ENCODE measurements around the gene TOX2. TPM values are rescaled to one million over a fixed set of nuclear protein-coding genes. Genes with fewer than 3 reads are reported as not detected.

TOX2 gene
- polyA plus RNA-seq, 3 donors, result 2.7 to 3.3 (median 3.2) TPM

DNA sequence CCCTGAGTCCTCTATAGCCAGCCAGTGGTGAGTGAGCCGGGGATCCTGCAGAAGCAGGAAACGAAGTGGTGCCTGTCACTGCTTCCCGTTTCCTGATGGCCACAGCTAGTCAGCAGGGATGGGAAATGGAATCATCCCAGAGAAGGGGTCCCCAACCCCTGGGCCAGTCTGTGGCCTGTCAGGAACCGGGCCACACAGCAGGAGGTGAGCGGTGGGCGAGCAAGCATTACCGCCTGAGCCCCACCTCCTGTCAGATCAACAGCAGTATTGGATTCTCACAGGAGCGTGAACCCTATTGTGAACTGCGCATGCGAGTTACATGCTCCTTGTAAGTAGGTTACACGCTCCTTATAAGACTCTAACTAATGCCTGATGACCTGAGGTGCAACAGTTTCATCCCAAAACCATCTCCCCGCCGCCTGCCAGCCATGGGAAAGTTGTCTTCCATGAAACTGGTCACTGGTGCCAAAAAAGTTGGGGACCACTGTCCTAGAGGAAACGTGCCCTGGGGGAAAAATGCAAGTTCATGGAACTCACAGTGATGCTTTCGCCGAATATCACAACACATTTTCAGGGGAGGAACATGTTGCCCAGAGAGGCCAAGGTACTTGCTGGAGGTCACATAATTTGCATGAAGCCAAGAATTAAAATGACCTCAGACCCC lies 158.5 kb downstream of the TOX2 start:
- DNase-seq (ENCODE audit: low read depth in 3 of 3, low spot score in 2 of 3), result no peak

DNA sequence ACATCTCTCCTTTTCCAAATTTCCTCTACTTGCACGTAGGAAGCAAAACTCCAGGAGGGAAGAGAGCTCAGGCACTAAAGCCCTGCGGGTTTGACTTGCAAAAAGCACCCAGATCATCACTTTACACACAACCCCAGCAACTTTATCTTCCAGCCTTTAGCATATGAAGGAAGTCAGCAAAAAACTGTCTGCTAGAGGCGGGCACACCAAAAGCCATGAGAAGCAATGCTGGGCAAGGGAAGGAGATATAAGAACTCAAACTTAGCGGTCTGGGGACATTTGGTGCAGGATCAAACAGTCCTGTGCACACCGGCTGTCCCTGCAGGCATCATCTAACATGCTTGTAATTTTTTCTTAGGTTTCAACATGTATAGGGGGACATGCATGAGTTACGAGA lies 159.0 kb downstream of the TOX2 start:
- no peak for DNase-seq (ENCODE audit: low read depth in 3 of 3, low spot score in 2 of 3)

DNA sequence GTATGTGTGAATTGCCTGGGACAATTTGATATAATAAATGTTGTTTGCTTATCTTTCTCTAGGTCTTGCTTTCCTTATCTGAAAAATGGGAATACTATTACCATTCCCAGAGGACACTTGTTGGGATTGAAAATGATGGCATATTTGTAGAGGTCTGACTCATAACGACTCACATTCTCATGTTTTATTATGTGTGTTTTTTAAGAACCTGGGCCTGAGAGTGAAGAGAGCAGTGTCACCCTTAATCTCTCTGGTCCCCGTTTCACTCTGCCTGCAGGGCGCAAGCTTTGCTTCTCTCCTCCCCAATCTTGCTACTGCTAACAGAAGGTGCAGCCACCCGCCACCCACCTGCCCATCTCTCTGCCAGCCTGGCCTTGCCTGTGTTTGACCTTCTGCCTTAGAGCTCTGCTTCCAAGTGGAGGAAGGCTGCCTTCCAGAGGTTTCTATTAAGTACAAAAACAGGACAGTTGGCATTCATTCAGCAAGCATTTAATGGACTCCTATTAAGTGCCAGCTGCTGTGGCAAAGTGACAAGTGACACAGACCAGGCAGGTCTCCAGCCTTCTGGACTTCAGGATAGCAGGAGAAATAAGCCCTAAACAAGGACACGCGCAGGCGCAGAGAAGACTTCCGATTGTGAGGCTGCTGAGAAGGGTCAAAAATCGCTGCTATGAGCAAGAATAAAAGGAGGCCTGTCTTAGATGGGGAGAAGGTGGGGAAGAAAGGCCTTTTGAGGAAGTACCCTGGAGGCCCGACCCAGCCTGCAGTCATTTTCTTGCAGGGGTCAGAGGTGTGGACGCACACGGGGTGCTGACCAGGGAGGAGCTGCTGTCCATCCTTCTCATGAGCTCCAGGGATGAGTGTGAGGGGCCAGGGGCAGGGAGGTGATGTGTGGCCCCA lies 159.8 kb downstream of the TOX2 start:
- DNase-seq (ENCODE audit: low read depth in 3 of 3, low spot score in 2 of 3), result no peak

DNA sequence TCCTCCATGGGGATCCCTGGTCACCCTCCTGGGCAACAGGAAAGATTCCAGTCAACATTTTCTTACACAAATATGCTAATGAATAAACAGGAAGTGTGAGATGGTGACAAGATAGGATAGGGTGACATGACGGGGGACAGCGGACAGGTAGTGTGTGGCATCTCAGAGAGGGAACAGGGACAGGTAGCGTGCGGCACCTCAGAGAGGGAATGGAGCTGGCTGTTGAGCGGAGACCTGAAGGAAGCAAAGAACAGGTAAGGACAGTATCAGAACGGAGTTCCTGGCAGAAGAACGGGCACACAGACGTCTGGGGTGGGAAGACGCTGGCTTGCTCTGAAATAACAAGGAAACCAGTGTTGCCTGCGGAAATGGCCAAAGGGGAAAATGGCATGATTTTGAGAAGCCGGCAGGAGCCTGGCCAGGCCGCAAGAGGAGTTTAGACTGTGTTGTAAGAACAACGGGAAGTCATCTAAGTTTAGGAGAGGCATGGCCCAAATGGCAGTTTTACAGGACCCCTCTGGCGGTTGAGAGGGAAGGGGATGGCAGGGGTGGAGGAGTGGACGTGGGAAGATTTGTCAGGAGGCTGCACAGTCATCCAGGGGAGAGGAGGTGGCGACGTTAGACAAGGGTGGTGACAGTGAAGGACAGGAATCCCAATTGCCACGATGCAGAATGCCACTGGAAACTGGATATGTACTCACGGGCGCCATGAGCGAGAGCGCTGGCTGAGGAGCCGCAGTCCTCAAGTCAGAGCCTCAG lies 160.7 kb downstream of the TOX2 start:
- no peak for DNase-seq (ENCODE audit: low read depth in 3 of 3, low spot score in 2 of 3)

DNA sequence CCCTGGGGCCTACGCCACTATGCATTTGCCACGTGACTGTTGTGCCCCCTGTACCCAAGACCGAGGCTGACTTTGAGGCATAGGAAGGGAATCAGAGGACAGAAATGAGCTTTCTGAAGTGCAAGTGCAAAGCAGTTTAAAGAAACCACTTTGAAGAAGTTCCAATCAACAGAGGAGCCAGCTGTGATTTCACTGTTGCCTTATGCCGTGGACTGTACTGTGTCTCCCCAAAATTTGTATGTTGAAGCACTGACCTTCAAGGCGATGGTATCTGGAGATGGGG lies 161.2 kb downstream of the TOX2 start:
- no peak for DNase-seq (ENCODE audit: low read depth in 3 of 3, low spot score in 2 of 3)

DNA sequence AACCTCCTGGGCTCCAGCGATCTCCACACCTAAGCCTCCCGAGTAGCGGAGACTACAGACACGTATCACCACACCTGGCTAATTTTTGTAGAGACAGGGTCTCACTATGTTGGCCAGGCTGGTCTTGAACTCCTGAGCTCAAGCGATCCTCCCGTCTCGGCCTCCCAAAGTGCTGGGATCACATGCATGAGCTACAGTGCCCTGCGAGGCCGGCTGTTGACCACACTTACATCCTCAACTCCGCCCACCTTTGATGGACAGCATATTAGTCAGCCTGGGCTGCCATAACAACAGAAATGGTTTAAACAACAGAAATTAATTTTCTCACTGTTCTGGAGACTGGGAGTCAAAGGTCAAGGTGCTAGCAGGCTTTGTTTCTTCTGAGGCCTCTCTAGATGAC lies 164.6 kb downstream of the TOX2 start:
- no peak for DNase-seq (ENCODE audit: low read depth in 3 of 3, low spot score in 2 of 3)

DNA sequence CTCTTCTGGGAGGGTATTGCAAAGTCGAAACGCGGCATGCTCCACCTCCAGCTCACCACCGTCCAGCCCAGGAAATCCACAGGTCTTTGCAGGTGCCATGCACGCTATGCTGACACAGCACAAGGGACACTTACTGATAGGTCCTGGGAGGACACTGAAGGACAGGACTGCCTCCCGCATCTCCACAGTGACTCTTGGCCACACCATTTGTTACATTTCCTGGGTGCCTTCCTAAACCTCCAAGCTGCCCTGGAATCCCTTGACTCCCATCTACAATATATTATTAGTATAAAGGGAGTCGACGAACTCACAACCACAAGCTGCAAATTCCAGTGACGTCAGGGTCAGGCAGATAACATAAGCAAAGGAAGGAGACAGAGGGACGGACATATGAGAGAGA lies 165.4 kb downstream of the TOX2 start:
- DNase-seq (ENCODE audit: low read depth in 3 of 3, low spot score in 2 of 3), result no peak

DNA sequence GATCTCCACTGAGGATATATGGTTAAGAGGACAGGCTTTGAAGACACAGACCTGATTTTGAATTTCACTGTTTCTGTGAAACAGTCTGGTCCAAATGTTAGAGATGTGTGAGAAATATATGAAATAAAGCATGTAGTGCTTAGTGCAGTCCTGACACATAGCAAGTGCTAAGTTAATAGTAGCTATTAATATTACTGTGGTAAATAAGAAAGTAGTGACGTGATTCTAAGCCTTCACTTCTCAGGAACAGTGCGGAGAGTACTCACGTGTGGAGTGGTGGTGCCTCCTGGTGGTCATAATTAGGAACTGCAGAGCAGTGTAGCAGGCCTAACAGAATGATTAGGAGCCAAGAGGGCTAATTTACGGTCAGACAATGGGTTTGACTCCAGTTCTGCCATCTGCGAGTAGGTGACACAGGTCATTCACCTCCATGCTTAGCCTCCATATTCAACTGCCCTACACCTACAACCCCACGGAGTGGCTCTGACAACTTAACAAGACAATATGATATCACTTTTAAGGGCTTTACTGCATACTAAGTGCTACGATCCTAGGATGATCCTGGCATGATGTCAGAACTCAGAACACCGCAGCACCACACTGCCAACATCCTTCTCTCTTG lies 166.1 kb downstream of the TOX2 start:
- peak in 2 of 3 donors; percentile 48 to 56 for DNase-seq (ENCODE audit: low read depth in 3 of 3, low spot score in 2 of 3)

DNA sequence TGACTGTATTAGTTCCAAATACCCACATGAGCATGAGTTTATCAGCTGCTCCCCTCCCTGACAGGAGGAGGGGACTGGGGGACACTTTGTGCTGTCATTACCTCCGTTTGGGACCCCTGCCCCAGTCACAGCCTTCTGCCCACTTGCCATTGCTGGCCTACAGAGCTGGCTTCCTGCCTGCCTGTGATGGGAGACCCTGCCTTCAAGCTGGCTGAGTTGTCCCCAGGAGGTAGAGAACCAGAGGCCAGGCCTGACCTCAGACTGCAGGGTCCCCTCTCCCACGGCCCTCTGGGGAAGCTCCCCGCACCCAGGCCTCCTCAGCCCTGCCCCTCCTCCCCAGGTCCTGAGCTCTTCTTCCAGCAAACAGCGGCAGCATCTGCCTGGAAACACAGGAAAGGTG lies 166.8 kb downstream of the TOX2 start:
- no peak for DNase-seq (ENCODE audit: low read depth in 3 of 3, low spot score in 2 of 3)

DNA sequence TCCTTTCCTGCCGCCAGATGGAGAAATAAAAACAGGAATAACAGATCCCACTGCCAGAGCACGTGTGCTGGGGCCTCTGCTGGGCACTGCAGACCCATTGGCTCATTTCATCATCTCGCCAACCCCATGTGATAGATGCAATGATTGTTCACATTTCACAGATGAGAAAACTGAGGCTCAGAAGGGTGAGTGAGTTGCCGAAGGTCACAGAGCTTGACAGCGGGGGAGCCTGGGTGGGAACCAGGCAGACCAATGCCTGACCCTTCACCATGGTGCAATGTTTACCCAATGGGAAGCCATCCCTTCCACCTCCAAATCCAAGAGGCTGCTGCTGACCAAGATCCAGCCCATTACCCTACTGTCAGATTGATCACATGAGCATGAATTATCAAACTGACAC lies 167.2 kb downstream of the TOX2 start:
- no peak for DNase-seq (ENCODE audit: low read depth in 3 of 3, low spot score in 2 of 3)

DNA sequence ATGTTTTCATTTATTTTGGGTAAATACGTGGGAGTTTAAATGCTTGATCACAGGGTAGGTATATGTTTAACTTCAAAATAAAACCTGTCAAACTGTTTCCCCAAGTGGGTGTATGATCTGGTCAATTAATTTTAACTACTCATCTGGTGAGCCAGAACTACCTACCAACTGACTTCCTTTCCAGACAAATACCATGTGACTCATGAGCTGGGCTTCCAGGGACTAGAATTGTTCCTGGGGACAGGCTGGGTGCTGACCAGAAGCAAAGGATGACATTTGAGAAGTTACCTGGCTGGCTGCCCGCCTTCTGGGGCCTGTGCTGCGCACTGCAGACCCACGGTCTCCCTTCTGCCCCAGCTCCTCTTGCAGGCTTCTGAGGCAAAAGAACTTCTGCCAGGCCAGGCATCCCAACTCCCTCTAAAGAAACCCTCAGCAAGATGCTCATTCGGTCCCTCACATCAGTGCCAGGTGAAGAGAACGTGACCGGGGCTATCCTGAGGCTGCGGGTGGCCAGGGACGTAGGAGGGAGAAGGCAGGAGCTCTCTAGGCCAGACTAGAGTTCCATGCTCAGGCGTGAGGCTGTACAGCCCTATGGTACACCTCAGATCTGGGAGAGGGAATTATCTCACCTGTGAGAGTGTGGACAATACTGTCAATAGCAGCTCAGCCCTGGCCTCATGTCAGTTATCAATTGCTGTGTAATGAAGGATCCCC lies 168.7 kb downstream of the TOX2 start:
- no peak for DNase-seq (ENCODE audit: low read depth in 3 of 3, low spot score in 2 of 3)

DNA sequence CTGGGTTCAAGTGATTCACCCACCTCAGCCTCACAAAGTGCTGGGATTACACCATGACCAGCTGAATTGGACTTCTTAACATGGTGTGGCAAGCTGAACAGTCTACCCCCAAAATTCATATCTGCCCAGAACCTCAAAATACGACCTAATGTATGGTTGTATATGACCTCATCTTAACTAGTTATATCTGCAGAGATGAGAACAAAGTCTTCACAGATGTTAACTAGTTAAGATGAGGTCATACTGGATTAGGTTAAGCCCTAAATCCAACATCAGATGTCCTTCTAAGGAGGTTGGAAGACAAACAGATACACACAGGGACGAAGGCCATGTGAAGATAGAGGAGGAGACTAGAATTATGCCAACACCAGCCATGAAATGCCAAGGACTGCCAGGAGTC lies 169.8 kb downstream of the TOX2 start:
- no peak for DNase-seq (ENCODE audit: low read depth in 3 of 3, low spot score in 2 of 3)

DNA sequence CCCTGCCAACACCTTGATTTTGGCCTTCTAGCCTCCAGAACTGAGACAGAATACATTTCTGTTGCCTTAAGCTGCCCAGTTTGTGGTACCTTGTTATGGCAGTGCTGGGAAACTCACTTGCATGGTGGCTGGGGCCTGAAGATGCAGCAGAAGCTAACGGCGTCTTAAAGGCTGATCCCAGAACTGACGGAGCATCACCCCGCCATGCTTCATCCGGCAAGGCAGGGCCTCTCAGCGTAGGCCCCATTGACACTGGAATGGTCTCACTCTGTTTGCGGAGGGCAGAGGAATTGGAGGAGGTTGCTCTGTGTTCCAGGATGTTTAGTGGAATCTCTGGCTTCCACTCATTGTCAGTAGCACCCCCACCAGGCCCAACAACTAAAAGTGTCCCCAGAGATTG lies 170.2 kb downstream of the TOX2 start:
- DNase-seq (ENCODE audit: low read depth in 3 of 3, low spot score in 2 of 3), result no peak

DNA sequence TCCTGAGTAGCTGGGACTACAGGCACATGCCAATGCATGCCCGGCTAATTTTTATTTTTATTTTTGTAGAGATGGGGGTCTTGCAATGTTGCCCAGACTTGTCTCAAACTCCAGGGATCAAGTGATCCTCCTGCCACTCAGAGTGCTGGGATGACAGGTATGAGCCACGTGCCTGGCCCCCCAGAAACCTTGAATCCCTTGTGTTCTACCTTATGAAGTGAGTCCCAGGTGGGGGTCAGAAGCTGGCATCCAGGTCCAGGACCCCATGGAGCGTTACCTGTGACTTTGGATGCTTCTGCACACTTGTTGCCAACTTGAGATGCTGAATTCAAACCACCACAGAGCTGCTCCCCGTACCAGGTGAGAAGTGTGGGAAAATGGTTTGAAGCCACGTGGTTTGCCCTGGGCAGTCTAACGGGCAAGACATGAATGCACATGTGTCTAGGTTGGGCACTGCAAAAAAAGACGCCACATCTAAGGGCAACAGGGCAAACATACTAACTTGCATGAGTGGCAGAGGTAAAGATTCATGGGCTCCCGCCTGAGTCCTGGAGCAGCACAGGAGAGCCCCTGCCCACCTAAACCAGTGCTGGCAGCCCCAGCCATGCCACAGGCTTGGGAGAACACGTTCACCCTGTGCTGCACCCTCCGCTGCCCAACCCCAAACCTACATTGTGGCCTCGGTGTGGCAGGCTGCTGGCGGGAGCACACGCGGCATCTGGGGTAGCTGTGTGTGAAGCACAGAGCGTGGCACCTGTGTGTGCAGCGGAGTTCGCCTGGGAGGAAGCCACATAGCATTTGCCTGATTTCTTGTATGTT lies 171.2 kb downstream of the TOX2 start:
- DNase-seq (ENCODE audit: low read depth in 3 of 3, low spot score in 2 of 3), result no peak

DNA sequence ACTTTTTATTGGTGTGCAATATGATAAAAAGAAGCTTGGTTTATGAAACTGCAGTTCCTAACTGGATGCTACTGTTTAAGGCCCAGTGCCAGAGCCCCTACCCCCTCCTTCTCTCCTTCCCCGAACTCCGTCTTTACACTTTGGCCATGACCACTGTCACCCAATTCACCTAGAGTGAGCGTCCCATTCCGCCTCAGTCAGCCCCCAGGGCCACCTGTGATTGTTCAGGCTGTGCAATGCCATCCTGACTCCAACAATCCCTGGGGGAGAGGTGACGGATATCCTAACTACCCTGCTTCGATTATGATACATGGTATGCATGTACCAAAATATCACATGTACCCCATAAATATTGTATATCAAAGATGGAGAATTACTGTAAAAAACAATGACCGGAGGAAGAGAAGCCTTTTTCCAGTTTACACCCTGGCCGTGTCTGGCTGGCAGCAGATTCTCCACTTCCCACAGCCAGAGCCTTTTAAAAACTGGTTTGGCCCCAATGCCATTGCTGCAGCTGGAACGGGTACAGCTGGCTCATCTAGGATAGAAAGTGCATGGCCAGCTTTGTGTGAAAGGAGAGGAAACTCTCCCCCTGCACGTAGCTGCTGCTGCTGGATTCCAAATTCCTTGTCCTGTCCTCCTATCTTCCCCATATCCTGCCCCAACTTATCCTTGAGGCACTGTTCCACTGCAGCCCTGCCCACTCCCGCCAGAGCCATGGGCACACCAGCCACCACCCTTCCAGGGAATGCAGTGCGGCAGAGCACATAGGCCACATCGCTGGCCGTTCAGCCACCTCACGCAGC lies 172.6 kb downstream of the TOX2 start:
- DNase-seq (ENCODE audit: low read depth in 3 of 3, low spot score in 2 of 3), result no peak

DNA sequence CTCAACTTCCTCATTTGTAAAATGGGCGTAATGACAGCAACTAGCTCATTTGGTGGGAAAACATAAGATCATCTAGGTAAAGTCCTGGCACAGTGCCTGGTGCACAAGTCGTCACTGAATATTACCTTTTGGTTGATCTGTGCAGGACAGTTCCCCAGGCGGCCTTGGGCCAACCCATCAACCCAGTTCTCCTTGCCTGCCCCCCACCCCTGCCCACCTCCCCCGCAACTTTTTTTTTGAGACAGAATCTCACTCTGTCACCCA lies 173.1 kb downstream of the TOX2 start:
- no peak for DNase-seq (ENCODE audit: low read depth in 3 of 3, low spot score in 2 of 3)

DNA sequence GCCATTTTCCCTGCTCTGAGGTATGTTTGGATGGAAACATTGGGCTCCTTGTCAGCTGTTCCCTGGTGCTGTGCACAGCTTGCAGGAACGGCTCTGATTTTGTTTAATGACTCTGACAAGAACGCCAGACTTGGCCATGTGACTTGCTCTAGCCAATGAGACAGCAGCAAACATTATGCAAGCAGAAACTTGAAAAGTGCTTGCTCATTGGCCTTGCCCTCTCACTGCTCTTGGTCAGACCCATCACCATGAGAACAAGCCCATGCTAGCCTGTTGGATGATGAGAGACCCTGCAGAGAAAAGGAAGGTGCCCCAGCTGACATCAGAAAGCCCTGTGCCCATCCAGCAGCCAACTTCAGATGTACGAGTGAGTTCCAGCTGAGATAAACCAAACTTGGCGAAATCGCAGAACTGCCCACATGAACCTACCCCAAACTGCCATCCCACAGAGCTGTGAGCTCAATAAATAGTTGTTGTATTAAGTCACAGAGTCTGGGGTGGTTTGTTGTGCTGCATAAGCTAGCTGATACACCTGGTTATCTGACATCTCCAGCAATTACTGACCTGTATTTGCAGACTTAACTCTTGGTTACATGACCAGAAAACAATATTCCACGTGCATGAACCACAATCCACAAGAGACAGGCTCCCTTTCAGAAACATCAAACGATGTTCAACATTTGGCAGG lies 175.5 kb downstream of the TOX2 start:
- DNase-seq (ENCODE audit: low read depth in 3 of 3, low spot score in 2 of 3), result no peak

DNA sequence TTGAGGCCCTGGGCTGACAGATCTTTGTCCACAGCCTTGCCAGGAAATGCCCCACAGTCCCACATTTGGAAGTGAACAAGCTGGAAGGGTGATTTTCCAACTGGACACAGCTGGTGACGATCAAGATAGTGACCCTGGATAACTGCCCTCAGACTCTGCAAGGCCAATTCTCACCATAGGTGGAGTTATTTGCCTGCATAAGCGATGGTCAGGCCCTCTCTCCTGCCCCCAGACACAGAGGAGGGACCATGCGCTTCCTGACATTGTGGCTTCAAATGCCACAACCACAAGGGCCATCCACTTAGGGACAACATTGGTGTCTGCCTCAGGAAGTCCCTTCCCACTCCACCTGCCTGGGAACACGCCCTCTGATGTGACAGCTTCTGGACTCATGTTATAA lies 176.4 kb downstream of the TOX2 start:
- DNase-seq (ENCODE audit: low read depth in 3 of 3, low spot score in 2 of 3), result no peak
